ENCODE results near the gene PML.

The PML gene

DNA sequence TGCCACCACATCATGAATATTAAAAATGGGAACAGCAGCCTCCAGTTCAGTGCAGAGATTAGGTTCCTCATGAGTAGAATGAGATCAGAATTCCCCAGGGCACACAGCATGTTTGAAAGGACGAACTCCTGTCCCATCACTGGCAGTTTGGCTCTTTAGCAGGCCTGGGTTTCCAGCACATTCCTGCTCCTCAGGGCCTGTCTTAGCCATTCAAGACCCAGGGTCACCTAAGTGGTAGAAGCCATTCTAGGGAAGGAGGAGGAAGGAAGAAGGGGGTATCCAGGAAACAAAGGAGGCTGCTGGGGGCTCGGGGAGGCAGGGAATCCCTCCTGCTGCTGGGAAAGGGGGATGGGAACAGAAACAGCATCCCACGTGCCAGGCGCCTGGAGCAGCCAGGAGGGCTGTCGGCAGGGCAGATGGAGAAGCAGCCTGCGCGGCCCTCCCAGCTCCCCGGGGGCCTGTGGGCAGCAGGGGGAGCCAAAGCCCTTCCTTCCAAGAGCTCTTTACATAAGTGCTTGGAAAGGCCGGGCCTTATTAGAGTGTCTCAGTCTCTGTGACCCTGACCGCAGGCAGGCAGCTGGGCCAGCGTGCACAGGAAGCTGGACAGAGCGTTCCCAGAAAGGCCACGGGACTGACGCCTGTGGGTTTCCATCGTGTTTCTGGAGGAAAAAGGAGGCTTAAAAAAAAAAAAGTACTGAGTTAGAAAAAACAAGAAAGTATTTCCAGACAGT lies 43.5 kb upstream of the PML start:
- no peak overlapping the region for H3K4me3 ChIP-seq (ENCODE audit: severe bottlenecking)
- H3K27ac ChIP-seq (ENCODE audit: poor library complexity, severe bottlenecking) = peak overlapping the region; percentile 2
- no peaks in the 10 kb centered on the region for H3K36me3 ChIP-seq (ENCODE audit: low read depth)
- ATAC-seq (ENCODE audit: low read depth) (peak; percentile 91), DNase-seq (ENCODE audit: low spot score) (peak; percentile 78)
- no peaks in the 10 kb centered on the region for H3K27me3 ChIP-seq (ENCODE audit: insufficient read depth, poor library complexity, severe bottlenecking)
- peaks cover 4% of the 10 kb centered on the region for H3K4me1 ChIP-seq (ENCODE audit: insufficient read depth, poor library complexity, severe bottlenecking)
- no peaks in the 10 kb centered on the region for H3K9me3 ChIP-seq (ENCODE audit: severe bottlenecking)
- peak; percentile 99 for TF ChIP-seq CTCF (IDR thresholded peaks at IDR 0.05; ENCODE audit: poor library complexity, severe bottlenecking)

- DNase-seq (ENCODE audit: low spot score) = peak; percentile 58
- H3K27me3 ChIP-seq (ENCODE audit: insufficient read depth, poor library complexity, severe bottlenecking) = no peaks in the 10 kb centered on the region
- peak overlapping the region; percentile 2 for H3K27ac ChIP-seq (ENCODE audit: poor library complexity, severe bottlenecking)
- H3K36me3 ChIP-seq (ENCODE audit: low read depth) = no peaks in the 10 kb centered on the region
- ATAC-seq (ENCODE audit: low read depth) = no peak; the same call in 2 of the 3 replicates
- peaks cover 9% of the 10 kb centered on the region for H3K4me1 ChIP-seq (ENCODE audit: insufficient read depth, poor library complexity, severe bottlenecking)
- no peak overlapping the region for H3K4me3 ChIP-seq (ENCODE audit: severe bottlenecking)
- TF ChIP-seq CTCF (IDR thresholded peaks at IDR 0.05; ENCODE audit: poor library complexity, severe bottlenecking) = no peak
- H3K9me3 ChIP-seq (ENCODE audit: severe bottlenecking) = no peaks in the 10 kb centered on the region
Measured at GRCh38 chr15:73951601-73952000, 42.9 kb upstream of the PML start.

DNA sequence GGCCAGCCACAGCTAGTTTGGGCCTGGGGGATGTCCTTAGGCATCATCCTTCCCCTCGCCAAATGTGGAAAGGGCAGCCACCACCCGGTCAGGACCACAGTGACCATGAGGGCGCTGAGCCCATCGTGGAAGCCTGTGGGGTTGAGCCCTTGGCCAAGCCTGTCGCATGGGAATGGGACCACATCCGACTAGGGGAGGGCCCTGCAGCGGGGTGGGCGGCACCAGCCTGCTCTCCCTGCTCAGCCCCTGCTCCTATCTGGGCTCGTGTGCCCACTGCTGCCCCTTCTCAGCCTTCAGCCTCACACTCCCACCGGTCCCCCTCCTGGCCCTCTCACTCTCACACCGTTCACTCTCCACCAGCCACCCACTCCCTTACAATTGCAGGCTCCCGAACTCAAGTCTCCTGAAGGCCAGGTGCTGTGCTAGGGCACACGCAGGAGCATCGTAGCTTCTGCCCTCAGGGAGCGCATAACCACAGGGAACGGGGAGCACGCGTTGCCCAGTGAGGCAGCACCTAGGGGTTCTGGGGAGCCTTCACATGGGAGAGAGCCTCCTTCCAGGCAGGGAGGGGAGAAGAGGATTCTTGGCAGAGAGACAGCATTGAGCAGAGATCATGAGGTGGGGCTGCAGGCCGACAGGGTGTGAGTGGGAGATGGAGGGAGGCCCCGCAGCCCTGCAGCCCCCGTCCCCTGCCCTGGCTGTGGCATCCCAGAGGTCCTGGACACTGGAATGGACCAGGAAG lies 42.2 kb upstream of the PML start:
- ATAC-seq (ENCODE audit: low read depth) = no peak
- Histone ChIP-seq H3K4me1 (ENCODE audit: insufficient read depth, poor library complexity, severe bottlenecking) (peaks cover 17% of the 10 kb centered on the region), H3K27me3 (ENCODE audit: insufficient read depth, poor library complexity, severe bottlenecking) (no peaks in the 10 kb centered on the region)

DNA sequence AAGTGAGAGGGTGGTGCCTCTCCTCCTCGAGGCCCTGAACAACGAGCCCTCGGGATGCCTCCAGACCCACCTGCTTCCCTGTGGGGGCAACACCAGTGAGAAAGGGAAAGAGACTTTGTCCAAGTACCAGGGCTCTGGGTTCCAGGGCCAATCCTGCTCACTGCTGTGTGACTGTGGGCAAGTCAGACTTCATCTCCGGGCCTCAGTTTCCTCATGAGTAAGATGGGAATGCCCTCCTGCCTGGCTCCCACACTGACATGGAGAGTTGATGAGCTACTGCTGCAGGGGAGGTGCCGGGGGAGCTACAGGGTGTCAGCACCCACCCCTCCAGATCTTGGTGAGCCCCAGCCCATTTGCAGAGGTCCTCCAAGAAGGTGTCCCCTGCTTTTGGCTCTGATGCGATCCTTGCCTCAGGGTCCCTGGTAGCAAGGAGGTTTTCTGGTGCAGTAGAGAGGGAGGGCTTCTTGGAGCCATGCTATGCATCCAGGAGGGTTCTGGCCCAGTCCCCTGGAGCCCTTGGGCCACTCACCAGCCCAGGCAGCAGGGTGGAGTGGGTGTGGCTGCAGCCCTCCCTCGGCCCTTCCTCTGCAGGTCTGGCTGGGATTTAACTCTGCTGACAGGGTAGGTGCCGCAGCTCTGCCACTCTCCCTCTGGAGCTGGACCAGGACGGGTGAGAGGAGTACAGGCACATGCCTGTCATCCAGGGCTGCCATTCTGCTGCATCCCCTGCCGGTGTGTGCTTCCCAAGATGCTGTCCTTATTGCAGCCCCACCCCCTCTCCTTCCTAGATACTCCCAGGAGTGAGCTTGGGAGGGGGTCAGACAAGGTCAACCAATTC lies 41.4 kb upstream of the PML start:
- H3K36me3 ChIP-seq (ENCODE audit: low read depth) = no peaks in the 10 kb centered on the region
- DNase-seq (ENCODE audit: low spot score) (peak; percentile 62), ATAC-seq (ENCODE audit: low read depth) (no peak)
- no peak overlapping the region for H3K27ac ChIP-seq (ENCODE audit: poor library complexity, severe bottlenecking)
- H3K4me3 ChIP-seq (ENCODE audit: severe bottlenecking) = no peak overlapping the region
- TF ChIP-seq CTCF (IDR thresholded peaks at IDR 0.05; ENCODE audit: poor library complexity, severe bottlenecking) = no peak
- H3K4me1 ChIP-seq (ENCODE audit: insufficient read depth, poor library complexity, severe bottlenecking) = peaks cover 19% of the 10 kb centered on the region
- H3K9me3 ChIP-seq (ENCODE audit: severe bottlenecking) = no peaks in the 10 kb centered on the region
- no peaks in the 10 kb centered on the region for H3K27me3 ChIP-seq (ENCODE audit: insufficient read depth, poor library complexity, severe bottlenecking)

More for the DNA sequence above, 42.2 kb upstream of the PML start:
- no peaks in the 10 kb centered on the region for H3K36me3 ChIP-seq (ENCODE audit: low read depth)
- TF ChIP-seq CTCF (IDR thresholded peaks at IDR 0.05; ENCODE audit: poor library complexity, severe bottlenecking) = no peak
- no peaks in the 10 kb centered on the region for H3K9me3 ChIP-seq (ENCODE audit: severe bottlenecking)
- DNase-seq (ENCODE audit: low spot score) = no peak
- no peak overlapping the region for H3K4me3 ChIP-seq (ENCODE audit: severe bottlenecking)
- H3K27ac ChIP-seq (ENCODE audit: poor library complexity, severe bottlenecking) = no peak overlapping the region
